ENCODE data around the gene CST7. TPM values are rescaled to one million over a fixed set of nuclear protein-coding genes. Genes with fewer than 3 reads are reported as not detected.

CST7 gene
- polyA plus RNA-seq, 1 donor from 2014 or later, result not detected

DNA sequence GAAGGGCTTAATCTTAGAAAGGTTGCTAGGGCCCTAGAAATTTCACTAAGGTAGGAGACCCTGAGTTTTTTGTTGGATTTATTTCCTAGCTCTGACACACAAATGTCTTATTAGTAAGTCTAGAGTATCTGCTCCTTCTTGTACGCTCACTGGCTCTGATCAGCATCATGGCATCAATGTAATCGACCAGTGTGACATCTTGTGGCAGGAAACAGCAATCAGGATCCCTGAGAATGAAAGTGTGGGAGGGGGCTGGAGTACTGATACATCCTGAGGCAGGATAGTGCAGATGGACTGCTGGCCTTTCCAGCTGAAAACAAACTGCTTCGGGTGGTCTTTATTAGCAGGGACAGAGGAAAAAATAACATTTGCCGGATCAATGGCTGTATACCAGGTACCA lies 10.0 kb upstream of the CST7 start:
- no peak overlapping the region for H3K4me3 ChIP-seq (ENCODE audit: low read length)
- H3F3A ChIP-seq (ENCODE audit: insufficient read depth, low read length, poor library complexity, severe bottlenecking), result no peaks in the 10 kb centered on the region
- no peaks in the 10 kb centered on the region for H3K9me2 ChIP-seq (ENCODE audit: insufficient read depth, low read length)
- H3K36me3 ChIP-seq (ENCODE audit: insufficient read depth, low read length), result no peaks in the 10 kb centered on the region
- no peaks in the 10 kb centered on the region for H4K20me1 ChIP-seq (ENCODE audit: insufficient read depth)
- no peaks in the 10 kb centered on the region for H3K27me3 ChIP-seq (ENCODE audit: insufficient read depth, low read depth, low read length)
- no peaks in the 10 kb centered on the region for H3K9me3 ChIP-seq (ENCODE audit: low read length)
- no peaks in the 10 kb centered on the region for H3K79me2 ChIP-seq (replicated peaks; ENCODE audit: insufficient read depth, low read length)
- H3K27ac ChIP-seq (ENCODE audit: low read length), result no peak overlapping the region
- no peak overlapping the region for H3K9ac ChIP-seq (ENCODE audit: low read length)
- H3K4me2 ChIP-seq (ENCODE audit: low read length), result no peak overlapping the region
- no peak overlapping the region for H2AFZ ChIP-seq (ENCODE audit: low read depth, low read length)
- TF ChIP-seq, protein P1, sequence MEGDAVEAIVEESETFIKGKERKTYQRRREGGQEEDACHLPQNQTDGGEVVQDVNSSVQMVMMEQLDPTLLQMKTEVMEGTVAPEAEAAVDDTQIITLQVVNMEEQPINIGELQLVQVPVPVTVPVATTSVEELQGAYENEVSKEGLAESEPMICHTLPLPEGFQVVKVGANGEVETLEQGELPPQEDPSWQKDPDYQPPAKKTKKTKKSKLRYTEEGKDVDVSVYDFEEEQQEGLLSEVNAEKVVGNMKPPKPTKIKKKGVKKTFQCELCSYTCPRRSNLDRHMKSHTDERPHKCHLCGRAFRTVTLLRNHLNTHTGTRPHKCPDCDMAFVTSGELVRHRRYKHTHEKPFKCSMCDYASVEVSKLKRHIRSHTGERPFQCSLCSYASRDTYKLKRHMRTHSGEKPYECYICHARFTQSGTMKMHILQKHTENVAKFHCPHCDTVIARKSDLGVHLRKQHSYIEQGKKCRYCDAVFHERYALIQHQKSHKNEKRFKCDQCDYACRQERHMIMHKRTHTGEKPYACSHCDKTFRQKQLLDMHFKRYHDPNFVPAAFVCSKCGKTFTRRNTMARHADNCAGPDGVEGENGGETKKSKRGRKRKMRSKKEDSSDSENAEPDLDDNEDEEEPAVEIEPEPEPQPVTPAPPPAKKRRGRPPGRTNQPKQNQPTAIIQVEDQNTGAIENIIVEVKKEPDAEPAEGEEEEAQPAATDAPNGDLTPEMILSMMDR (IDR thresholded peaks at IDR 0.05; ENCODE audit: poor library complexity, severe bottlenecking), result peak; percentile 11
- no peak for TF ChIP-seq SMC3 (conservative IDR thresholded peaks at IDR 0.05; ENCODE audit: poor library complexity)

DNA sequence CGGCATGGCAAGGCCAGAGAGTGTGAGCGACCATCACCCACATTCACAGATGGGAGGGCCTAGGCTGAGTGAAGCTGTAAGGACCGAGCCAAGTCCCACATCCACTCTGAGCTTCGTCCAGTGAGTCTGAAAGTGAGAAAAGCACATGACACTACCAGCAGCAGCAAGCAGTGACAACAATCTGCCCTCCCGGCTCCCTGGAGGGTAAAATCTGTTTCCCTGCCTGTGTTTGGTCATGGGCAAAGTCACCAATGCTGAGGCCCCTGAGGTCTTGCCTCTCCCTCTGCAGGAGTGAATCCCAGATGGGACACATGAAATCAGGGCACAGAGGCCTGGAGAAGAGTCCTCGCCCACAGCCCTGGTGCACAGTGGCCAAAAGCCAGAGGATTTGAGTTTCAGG lies 6.4 kb upstream of the CST7 start:
- Histone ChIP-seq H4K20me1 (ENCODE audit: insufficient read depth) (no peaks in the 10 kb centered on the region), H2AFZ (ENCODE audit: low read depth, low read length) (no peak overlapping the region), H3K9me3 (ENCODE audit: low read length) (no peaks in the 10 kb centered on the region), H3K4me2 (ENCODE audit: low read length) (no peak overlapping the region), H3F3A (ENCODE audit: insufficient read depth, low read length, poor library complexity, severe bottlenecking) (no peaks in the 10 kb centered on the region), H3K79me2 (replicated peaks; ENCODE audit: insufficient read depth, low read length) (no peaks in the 10 kb centered on the region), H3K9ac (ENCODE audit: low read length) (no peak overlapping the region), H3K27me3 (ENCODE audit: insufficient read depth, low read depth, low read length) (no peaks in the 10 kb centered on the region), H3K9me2 (ENCODE audit: insufficient read depth, low read length) (no peaks in the 10 kb centered on the region), H3K36me3 (ENCODE audit: insufficient read depth, low read length) (no peaks in the 10 kb centered on the region), H3K4me3 (ENCODE audit: low read length) (no peak overlapping the region), H3K27ac (ENCODE audit: low read length) (no peak overlapping the region)
- TF ChIP-seq EP300 (conservative IDR thresholded peaks at IDR 0.05; ENCODE audit: poor library complexity, severe bottlenecking) (no peak), EZH2 (IDR thresholded peaks at IDR 0.05; ENCODE audit: borderline replicate concordance, insufficient read depth, low read length, poor library complexity, severe bottlenecking) (no peak)

DNA sequence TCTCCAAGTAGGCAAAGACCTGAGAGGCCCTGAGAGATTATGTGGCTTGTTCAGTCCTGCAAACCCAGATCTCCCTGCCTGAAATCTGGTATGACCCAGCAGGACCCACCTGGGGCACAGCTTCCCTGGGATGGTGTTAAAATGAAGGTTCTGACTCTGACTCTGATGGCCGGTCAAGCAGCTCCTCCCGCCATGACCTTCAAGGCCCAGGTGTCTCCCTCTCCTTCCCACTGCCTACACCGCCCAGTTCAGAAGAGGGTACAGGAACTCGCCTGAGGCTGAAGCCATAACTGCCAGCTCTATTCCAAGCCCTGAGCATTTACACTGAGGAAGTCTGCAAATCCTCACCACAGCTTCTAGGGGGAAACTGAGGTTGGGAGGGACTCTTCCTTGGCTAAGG lies 5.9 kb upstream of the CST7 start:
- H2AFZ ChIP-seq (ENCODE audit: low read depth, low read length), result no peak overlapping the region
- H3K4me3 ChIP-seq (ENCODE audit: low read length), result no peak overlapping the region
- H3K9me3 ChIP-seq (ENCODE audit: low read length), result no peaks in the 10 kb centered on the region
- H3K79me2 ChIP-seq (replicated peaks; ENCODE audit: insufficient read depth, low read length), result no peaks in the 10 kb centered on the region
- no peak overlapping the region for H3K27ac ChIP-seq (ENCODE audit: low read length)
- H3K36me3 ChIP-seq (ENCODE audit: insufficient read depth, low read length), result no peaks in the 10 kb centered on the region
- H3F3A ChIP-seq (ENCODE audit: insufficient read depth, low read length, poor library complexity, severe bottlenecking), result no peaks in the 10 kb centered on the region
- TF ChIP-seq RAD21 (conservative IDR thresholded peaks at IDR 0.05), result no peak
- no peak for TF ChIP-seq EZH2 (IDR thresholded peaks at IDR 0.05; ENCODE audit: borderline replicate concordance, insufficient read depth, low read length, poor library complexity, severe bottlenecking)
- no peak for TF ChIP-seq POLR2AphosphoS5 (IDR thresholded peaks at IDR 0.05)
- TF ChIP-seq MXI1 (conservative IDR thresholded peaks at IDR 0.05; ENCODE audit: poor library complexity, severe bottlenecking), result no peak
- TF ChIP-seq, protein P2, sequence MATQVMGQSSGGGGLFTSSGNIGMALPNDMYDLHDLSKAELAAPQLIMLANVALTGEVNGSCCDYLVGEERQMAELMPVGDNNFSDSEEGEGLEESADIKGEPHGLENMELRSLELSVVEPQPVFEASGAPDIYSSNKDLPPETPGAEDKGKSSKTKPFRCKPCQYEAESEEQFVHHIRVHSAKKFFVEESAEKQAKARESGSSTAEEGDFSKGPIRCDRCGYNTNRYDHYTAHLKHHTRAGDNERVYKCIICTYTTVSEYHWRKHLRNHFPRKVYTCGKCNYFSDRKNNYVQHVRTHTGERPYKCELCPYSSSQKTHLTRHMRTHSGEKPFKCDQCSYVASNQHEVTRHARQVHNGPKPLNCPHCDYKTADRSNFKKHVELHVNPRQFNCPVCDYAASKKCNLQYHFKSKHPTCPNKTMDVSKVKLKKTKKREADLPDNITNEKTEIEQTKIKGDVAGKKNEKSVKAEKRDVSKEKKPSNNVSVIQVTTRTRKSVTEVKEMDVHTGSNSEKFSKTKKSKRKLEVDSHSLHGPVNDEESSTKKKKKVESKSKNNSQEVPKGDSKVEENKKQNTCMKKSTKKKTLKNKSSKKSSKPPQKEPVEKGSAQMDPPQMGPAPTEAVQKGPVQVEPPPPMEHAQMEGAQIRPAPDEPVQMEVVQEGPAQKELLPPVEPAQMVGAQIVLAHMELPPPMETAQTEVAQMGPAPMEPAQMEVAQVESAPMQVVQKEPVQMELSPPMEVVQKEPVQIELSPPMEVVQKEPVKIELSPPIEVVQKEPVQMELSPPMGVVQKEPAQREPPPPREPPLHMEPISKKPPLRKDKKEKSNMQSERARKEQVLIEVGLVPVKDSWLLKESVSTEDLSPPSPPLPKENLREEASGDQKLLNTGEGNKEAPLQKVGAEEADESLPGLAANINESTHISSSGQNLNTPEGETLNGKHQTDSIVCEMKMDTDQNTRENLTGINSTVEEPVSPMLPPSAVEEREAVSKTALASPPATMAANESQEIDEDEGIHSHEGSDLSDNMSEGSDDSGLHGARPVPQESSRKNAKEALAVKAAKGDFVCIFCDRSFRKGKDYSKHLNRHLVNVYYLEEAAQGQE (IDR thresholded peaks at IDR 0.05; ENCODE audit: borderline replicate concordance), result no peak
- no peak for TF ChIP-seq TAF1 (IDR thresholded peaks at IDR 0.05; ENCODE audit: low read depth)
- no peak for TF ChIP-seq EP300 (conservative IDR thresholded peaks at IDR 0.05; ENCODE audit: poor library complexity, severe bottlenecking)
- TF ChIP-seq SMC3 (conservative IDR thresholded peaks at IDR 0.05; ENCODE audit: poor library complexity), result no peak
- TF ChIP-seq, protein P1 (IDR thresholded peaks at IDR 0.05; ENCODE audit: poor library complexity, severe bottlenecking), result no peak
- no peaks in the 10 kb centered on the region for H4K20me1 ChIP-seq (ENCODE audit: insufficient read depth)
- H3K9me2 ChIP-seq (ENCODE audit: insufficient read depth, low read length), result no peaks in the 10 kb centered on the region
- H3K27me3 ChIP-seq (ENCODE audit: insufficient read depth, low read depth, low read length), result no peaks in the 10 kb centered on the region
- H3K4me2 ChIP-seq (ENCODE audit: low read length), result no peak overlapping the region
- no peak overlapping the region for H3K9ac ChIP-seq (ENCODE audit: low read length)
